Liver (tissue), 3 donors: ENCODE results near the gene SLC44A2.

Experiments
- EGR1 ChIP-seq, 2 donors: IDR thresholded peaks; 2 replicates each; pipeline ENCODE4 v1.6.1; 2016 to 2018; ENCODE audit warnings: antibody characterized with exemption in 2 of 2, low read depth in 2 of 2
- HNF4G ChIP-seq: IDR thresholded peaks from 2 replicates; pipeline ENCODE4 v1.6.1; 2016; ENCODE audit warnings: antibody characterized with exemption
- RAD21 ChIP-seq, 2 donors: IDR thresholded peaks; 2 replicates each; pipeline ENCODE4 v1.6.1; 2016; ENCODE audit warnings: antibody characterized with exemption in 2 of 2, mild to moderate bottlenecking in 2 of 2
- SP1 ChIP-seq: IDR thresholded peaks from 2 replicates; pipeline ENCODE4 v1.6.1; 2018; ENCODE audit warnings: antibody characterized with exemption, mild to moderate bottlenecking
- TAF1 ChIP-seq: conservative IDR thresholded peaks from 2 replicates; pipeline ENCODE4 v1.6.1; 2016; ENCODE audit warnings: antibody characterized with exemption, mild to moderate bottlenecking
- YY1 ChIP-seq: IDR thresholded peaks from 2 replicates; pipeline ENCODE4 v1.6.1; 2016; ENCODE audit warnings: antibody characterized with exemption, mild to moderate bottlenecking
- TF ChIP-seq, protein P1 (sequence below): fragments of 150-350 bp; IDR thresholded peaks from 2 replicates; pipeline ENCODE4 v1.5.1; 2017; ENCODE audit warnings: improper control_type of control experiment, low read depth, low read length; ENCODE audit not compliant: missing input control
- TF ChIP-seq, protein P2 (sequence below): IDR thresholded peaks from 2 replicates; pipeline ENCODE4 v1.6.1; 2016; ENCODE audit warnings: antibody characterized with exemption
- TF ChIP-seq, protein P3 (sequence below): IDR thresholded peaks from 2 replicates; pipeline ENCODE4 v1.6.1; 2016; ENCODE audit warnings: antibody characterized with exemption, mild to moderate bottlenecking
- TF ChIP-seq, protein P4 (sequence below): IDR thresholded peaks from 2 replicates; pipeline ENCODE4 v1.6.1; 2016; ENCODE audit warnings: antibody characterized with exemption
- donor health status: healthy.
- donor health status: healthy.

DNA sequence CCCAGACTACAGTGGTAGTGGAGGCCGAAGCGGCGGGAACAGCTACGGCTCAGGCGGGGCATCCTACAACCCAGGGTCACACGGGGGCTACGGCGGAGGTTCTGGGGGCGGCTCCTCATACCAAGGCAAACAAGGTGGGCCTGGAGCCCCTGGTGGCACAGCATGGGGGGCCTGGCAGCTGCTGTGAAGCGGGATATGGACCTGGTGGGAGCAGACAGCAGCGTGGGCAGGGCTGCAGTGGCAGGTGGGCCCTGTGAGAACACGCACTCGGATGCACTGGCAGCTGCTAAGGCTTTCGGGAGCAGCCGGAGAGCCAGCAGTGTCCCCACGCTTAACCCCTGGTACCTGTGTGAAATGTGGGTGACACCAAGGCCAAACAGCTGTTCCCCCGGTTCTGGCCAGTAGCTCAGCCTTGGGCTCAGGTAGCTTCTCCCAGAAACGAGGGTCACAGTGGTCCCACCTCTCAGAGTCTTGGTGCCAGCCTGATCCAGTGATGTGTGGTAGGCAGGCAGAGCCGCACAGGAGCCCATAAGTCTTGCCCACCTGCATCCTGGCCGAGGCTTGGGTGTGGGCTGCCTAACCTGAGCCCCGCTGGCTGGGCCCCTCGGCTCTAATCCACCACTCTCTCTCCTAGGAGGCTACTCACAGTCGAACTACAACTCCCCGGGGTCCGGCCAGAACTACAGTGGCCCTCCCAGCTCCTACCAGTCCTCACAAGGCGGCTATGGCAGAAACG, 63.4 kb downstream of the SLC44A2 start:
- TF ChIP-seq, protein P1, sequence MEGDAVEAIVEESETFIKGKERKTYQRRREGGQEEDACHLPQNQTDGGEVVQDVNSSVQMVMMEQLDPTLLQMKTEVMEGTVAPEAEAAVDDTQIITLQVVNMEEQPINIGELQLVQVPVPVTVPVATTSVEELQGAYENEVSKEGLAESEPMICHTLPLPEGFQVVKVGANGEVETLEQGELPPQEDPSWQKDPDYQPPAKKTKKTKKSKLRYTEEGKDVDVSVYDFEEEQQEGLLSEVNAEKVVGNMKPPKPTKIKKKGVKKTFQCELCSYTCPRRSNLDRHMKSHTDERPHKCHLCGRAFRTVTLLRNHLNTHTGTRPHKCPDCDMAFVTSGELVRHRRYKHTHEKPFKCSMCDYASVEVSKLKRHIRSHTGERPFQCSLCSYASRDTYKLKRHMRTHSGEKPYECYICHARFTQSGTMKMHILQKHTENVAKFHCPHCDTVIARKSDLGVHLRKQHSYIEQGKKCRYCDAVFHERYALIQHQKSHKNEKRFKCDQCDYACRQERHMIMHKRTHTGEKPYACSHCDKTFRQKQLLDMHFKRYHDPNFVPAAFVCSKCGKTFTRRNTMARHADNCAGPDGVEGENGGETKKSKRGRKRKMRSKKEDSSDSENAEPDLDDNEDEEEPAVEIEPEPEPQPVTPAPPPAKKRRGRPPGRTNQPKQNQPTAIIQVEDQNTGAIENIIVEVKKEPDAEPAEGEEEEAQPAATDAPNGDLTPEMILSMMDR = no peak
- TF ChIP-seq YY1 (no peak), TAF1 (no peak), EGR1 (IDR thresholded peaks at IDR 0.05; ENCODE audit: low read depth in 2 of 2) (no peak), SP1 (no peak), HNF4G (no peak), RAD21 (IDR thresholded peaks at IDR 0.05) (no peak)
- TF ChIP-seq, protein P2, sequence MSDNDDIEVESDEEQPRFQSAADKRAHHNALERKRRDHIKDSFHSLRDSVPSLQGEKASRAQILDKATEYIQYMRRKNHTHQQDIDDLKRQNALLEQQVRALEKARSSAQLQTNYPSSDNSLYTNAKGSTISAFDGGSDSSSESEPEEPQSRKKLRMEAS = no peak
- TF ChIP-seq, protein P3, sequence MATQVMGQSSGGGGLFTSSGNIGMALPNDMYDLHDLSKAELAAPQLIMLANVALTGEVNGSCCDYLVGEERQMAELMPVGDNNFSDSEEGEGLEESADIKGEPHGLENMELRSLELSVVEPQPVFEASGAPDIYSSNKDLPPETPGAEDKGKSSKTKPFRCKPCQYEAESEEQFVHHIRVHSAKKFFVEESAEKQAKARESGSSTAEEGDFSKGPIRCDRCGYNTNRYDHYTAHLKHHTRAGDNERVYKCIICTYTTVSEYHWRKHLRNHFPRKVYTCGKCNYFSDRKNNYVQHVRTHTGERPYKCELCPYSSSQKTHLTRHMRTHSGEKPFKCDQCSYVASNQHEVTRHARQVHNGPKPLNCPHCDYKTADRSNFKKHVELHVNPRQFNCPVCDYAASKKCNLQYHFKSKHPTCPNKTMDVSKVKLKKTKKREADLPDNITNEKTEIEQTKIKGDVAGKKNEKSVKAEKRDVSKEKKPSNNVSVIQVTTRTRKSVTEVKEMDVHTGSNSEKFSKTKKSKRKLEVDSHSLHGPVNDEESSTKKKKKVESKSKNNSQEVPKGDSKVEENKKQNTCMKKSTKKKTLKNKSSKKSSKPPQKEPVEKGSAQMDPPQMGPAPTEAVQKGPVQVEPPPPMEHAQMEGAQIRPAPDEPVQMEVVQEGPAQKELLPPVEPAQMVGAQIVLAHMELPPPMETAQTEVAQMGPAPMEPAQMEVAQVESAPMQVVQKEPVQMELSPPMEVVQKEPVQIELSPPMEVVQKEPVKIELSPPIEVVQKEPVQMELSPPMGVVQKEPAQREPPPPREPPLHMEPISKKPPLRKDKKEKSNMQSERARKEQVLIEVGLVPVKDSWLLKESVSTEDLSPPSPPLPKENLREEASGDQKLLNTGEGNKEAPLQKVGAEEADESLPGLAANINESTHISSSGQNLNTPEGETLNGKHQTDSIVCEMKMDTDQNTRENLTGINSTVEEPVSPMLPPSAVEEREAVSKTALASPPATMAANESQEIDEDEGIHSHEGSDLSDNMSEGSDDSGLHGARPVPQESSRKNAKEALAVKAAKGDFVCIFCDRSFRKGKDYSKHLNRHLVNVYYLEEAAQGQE = no peak
- TF ChIP-seq, protein P4, sequence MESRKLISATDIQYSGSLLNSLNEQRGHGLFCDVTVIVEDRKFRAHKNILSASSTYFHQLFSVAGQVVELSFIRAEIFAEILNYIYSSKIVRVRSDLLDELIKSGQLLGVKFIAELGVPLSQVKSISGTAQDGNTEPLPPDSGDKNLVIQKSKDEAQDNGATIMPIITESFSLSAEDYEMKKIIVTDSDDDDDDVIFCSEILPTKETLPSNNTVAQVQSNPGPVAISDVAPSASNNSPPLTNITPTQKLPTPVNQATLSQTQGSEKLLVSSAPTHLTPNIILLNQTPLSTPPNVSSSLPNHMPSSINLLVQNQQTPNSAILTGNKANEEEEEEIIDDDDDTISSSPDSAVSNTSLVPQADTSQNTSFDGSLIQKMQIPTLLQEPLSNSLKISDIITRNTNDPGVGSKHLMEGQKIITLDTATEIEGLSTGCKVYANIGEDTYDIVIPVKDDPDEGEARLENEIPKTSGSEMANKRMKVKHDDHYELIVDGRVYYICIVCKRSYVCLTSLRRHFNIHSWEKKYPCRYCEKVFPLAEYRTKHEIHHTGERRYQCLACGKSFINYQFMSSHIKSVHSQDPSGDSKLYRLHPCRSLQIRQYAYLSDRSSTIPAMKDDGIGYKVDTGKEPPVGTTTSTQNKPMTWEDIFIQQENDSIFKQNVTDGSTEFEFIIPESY = no peak
